Duodenal mucosa (tissue), 2 donors: Measurements from ENCODE around the gene AMER3.

ENCODE experiments used
- H3K27ac ChIP-seq: one replicate; pipeline ENCODE4 v1.7.0; 2013; ENCODE audit warnings: low read depth, low read length
- H3K27me3 ChIP-seq, 2 donors: one replicate each; pipeline ENCODE4 v1.7.0; 2013; ENCODE audit warnings: low read length in 2 of 2, control low read depth in 1 of 2; ENCODE audit not compliant: insufficient read depth in 2 of 2, control insufficient read depth in 1 of 2
- H3K36me3 ChIP-seq, 2 donors: one replicate each; pipeline ENCODE4 v1.7.0; 2013; ENCODE audit warnings: low read length in 2 of 2, control low read depth in 1 of 2; ENCODE audit not compliant: insufficient read depth in 2 of 2, control insufficient read depth in 1 of 2
- H3K4me1 ChIP-seq, 2 donors: one replicate each; pipeline ENCODE4 v1.7.0; 2013; ENCODE audit warnings: low read length in 2 of 2, control low read depth in 1 of 2; ENCODE audit not compliant: insufficient read depth in 2 of 2, control insufficient read depth in 1 of 2
- H3K4me3 ChIP-seq, 2 donors: one replicate each; pipeline ENCODE4 v1.7.0; 2013; ENCODE audit warnings: low read length in 2 of 2, low read depth in 1 of 2
- H3K9ac ChIP-seq, 2 donors: one replicate each; pipeline ENCODE4 v1.7.0; 2013; ENCODE audit warnings: low read length in 2 of 2, low read depth in 1 of 2
- H3K9me3 ChIP-seq, 2 donors: one replicate each; pipeline ENCODE4 v1.7.0; 2013; ENCODE audit warnings: low read length in 2 of 2, control low read depth in 1 of 2; ENCODE audit not compliant: control insufficient read depth in 1 of 2

Gene AMER3

DNA sequence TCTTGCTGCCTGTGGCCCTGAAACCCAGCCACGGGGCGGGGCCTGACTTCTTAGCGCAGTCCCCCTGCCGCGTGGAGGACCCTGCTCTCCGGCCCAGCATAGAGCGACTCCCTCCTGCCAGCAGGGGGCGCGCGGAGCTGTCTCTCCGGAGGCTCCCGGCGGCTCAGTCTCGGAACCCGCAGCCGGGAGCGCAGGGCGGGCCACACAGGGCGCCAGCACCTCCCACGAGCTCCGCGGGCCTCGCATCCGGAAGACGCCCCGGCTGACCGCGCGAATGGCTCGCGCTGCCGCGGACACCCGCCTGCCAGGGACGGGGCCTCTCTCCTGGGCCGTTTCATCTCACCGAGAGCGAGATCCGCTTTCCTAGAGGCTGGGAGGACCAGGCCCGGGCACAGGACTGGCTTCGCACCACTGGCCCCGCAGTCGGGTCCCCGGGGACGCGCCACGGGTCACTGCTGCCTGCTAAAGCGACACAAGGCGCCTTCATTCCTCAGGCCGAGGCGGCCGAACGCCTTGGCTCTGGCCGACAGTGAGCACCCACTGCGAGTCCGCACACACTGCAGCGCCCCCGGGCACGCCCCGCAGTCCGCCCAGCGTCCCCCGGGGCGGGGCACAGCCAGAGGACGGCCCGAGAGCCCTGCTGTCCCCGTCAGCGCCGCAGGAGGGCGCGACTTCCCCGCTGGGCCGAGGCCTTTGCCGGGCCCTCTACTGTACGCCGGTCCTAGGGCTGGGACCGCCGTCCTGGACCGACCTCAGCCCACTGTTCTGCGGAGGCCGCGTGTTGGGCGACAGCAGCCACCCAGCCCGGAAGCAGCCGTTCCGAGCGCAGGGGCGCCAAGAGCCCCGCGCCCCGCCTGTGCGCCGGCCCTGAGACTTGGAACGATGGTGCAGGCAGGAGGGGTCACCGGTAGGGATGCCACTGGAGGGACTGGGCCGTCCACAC, 42.4 kb downstream of the AMER3 start:
- Histone ChIP-seq H3K4me3 (peak overlapping the region; percentile 78 to 91), H3K27me3 (peaks cover 6 to 8% of the 10 kb centered on the region in 2 donors), H3K36me3 (no peaks in the 10 kb centered on the region), H3K27ac (peak overlapping the region; percentile 78), H3K4me1 (peaks cover 0 to 9% of the 10 kb centered on the region in 2 donors), H3K9ac (peak overlapping the region; percentile 63 to 87), H3K9me3 (no peaks in the 10 kb centered on the region)

DNA sequence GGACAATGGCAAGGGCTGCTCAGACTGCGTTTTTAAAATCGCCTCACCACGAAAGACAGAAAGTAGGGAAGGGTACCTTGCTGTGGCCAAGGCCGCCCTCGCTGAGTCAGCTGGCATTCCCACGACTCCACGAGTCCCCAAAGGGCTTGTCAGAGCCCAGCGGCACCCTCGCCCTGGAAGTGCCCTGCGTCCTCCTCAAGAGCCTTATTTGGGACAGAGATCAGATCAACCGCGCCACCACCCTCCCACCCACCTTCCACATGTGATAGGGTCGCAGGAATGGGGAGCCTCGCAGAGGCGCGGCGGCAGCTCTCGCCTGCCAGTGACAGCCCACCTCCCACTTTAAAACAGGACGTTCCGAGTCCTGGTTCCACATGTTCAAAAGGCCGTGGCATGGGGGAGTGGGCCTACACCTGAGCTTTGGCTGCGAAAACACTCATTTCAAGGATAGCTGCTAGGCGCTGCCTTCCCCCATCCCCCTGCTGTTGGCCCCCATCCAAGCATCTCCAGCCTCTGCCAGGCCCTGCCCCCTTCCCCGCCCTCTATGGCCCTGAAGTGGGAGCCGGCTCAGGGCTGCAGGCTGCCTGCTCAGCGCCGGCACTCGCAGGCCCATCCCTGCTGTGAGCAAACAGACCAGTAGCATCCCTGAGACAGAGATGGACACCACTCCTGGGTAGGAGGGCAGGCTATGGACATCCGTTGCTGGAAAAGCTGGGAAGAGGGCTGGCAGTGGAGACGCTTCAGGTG, 43.3 kb downstream of the AMER3 start:
- H3K27ac ChIP-seq, result no peak overlapping the region

DNA sequence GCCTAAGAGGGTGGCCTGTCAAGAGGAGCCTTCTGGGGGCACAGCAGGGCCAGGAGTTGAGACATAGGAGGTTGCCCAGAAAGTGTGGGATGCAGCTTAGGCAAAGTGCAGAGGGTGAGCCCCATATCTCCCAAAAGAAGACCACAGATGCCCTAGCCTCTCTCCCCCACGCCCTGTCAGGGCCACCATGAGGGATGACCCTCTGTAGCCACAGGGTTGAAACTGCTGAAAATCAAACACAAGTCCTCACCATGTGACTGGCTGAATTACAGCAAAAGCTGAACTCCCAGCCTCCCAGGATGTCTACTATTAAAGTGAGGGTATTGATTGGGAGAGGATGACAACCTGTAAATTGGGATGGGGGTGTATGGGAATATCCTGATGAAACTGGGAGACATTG, 44.0 kb downstream of the AMER3 start:
- peaks cover 6 to 8% of the 10 kb centered on the region in 2 donors for H3K27me3 ChIP-seq
- no peak overlapping the region for H3K27ac ChIP-seq
- H3K4me1 ChIP-seq, result peaks cover 0 to 9% of the 10 kb centered on the region in 2 donors
- no peaks in the 10 kb centered on the region for H3K9me3 ChIP-seq
- no peak overlapping the region for H3K9ac ChIP-seq
- H3K4me3 ChIP-seq, result no peak overlapping the region
- no peaks in the 10 kb centered on the region for H3K36me3 ChIP-seq

More for the DNA sequence above, 43.3 kb downstream of the AMER3 start:
- Histone ChIP-seq H3K9me3 (no peaks in the 10 kb centered on the region), H3K36me3 (no peaks in the 10 kb centered on the region), H3K4me3 (peak overlapping the region; percentile 78 to 91), H3K9ac (peak overlapping the region; percentile 37 to 87), H3K27me3 (peaks cover 6 to 8% of the 10 kb centered on the region in 2 donors), H3K4me1 (peaks cover 0 to 9% of the 10 kb centered on the region in 2 donors)

GRCh38 chr2:130805613-130806012, 50.3 kb downstream of the AMER3 start:
- H3K9ac ChIP-seq, result no peak overlapping the region
- no peak overlapping the region for H3K27ac ChIP-seq
- H3K4me1 ChIP-seq, result no peaks in the 10 kb centered on the region
- no peak overlapping the region for H3K4me3 ChIP-seq
- H3K27me3 ChIP-seq, result no peaks in the 10 kb centered on the region
- H3K9me3 ChIP-seq, result no peaks in the 10 kb centered on the region
- H3K36me3 ChIP-seq, result no peaks in the 10 kb centered on the region

- no peaks in the 10 kb centered on the region for H3K27me3 ChIP-seq
Observed at GRCh38 chr2:130806370-130806769, 51.0 kb downstream of the AMER3 start.

GRCh38 chr2:130807659-130808385, 52.5 kb downstream of the AMER3 start:
- Histone ChIP-seq H3K9me3 (no peaks in the 10 kb centered on the region), H3K27me3 (no peaks in the 10 kb centered on the region), H3K9ac (no peak overlapping the region), H3K4me3 (no peak overlapping the region), H3K4me1 (no peaks in the 10 kb centered on the region), H3K27ac (no peak overlapping the region), H3K36me3 (no peaks in the 10 kb centered on the region)

More at GRCh38 chr2:130806370-130806769, 51.0 kb downstream of the AMER3 start:
- H3K9me3 ChIP-seq, result no peaks in the 10 kb centered on the region
- H3K4me1 ChIP-seq, result no peaks in the 10 kb centered on the region
- no peak overlapping the region for H3K9ac ChIP-seq
- H3K27ac ChIP-seq, result no peak overlapping the region
- no peaks in the 10 kb centered on the region for H3K36me3 ChIP-seq
- H3K4me3 ChIP-seq, result no peak overlapping the region

GRCh38 chr2:130808482-130809268, 53.3 kb downstream of the AMER3 start:
- no peaks in the 10 kb centered on the region for H3K27me3 ChIP-seq
- H3K27ac ChIP-seq, result no peak overlapping the region
- H3K4me3 ChIP-seq, result no peak overlapping the region
- no peaks in the 10 kb centered on the region for H3K9me3 ChIP-seq
- H3K4me1 ChIP-seq, result no peaks in the 10 kb centered on the region
- H3K9ac ChIP-seq, result no peak overlapping the region
- no peaks in the 10 kb centered on the region for H3K36me3 ChIP-seq

GRCh38 chr2:130810490-130810889, 55.1 kb downstream of the AMER3 start:
- no peaks in the 10 kb centered on the region for H3K27me3 ChIP-seq
- H3K36me3 ChIP-seq, result no peaks in the 10 kb centered on the region
- no peak overlapping the region for H3K27ac ChIP-seq
- no peak overlapping the region for H3K4me3 ChIP-seq
- H3K9ac ChIP-seq, result no peak overlapping the region
- H3K4me1 ChIP-seq, result no peaks in the 10 kb centered on the region
- no peaks in the 10 kb centered on the region for H3K9me3 ChIP-seq

DNA sequence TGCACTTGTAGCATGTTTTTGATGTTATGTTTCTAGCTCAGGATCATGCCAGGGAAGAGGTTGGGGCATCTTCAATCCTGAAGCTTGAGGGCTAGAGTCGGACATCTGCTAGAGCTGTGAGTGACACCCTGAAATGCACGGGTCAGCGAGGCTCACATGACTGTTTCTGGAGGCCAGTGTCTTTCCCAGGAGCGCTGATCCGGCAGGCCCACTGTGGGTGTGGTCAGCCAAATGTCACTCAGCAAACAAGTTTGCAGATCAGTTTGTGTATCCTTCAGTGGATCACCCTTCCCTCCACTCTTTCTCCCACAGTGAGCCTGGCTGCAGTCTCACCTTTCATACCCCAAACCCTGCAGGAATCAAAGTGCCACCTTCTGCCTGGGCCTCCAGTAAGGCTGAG, 58.4 kb downstream of the AMER3 start:
- no peaks in the 10 kb centered on the region for H3K9me3 ChIP-seq
- no peaks in the 10 kb centered on the region for H3K36me3 ChIP-seq
- H3K4me3 ChIP-seq, result no peak overlapping the region
- H3K27me3 ChIP-seq, result no peaks in the 10 kb centered on the region
- H3K27ac ChIP-seq, result no peak overlapping the region
- H3K4me1 ChIP-seq, result no peaks in the 10 kb centered on the region
- no peak overlapping the region for H3K9ac ChIP-seq
